ENCODE measurements around the gene LINC01488. TPM values are rescaled to one million over a fixed set of nuclear protein-coding genes. Genes with fewer than 3 reads are reported as not detected.
A peak's percentile ranks its signal among the peaks of the same experiment; 100 is the strongest.

LINC01488 gene
- not detected in 2 replicates for total RNA-seq (2014; rRNA removed; shearing (Covaris generic))

- no peak for DNase-seq (ENCODE audit: low spot score)
Observed at GRCh38 chr11:69481393-69481844, at the start of gene LINC01488. LINC01488 (plus strand) TSS chr11:69481663.

DNA sequence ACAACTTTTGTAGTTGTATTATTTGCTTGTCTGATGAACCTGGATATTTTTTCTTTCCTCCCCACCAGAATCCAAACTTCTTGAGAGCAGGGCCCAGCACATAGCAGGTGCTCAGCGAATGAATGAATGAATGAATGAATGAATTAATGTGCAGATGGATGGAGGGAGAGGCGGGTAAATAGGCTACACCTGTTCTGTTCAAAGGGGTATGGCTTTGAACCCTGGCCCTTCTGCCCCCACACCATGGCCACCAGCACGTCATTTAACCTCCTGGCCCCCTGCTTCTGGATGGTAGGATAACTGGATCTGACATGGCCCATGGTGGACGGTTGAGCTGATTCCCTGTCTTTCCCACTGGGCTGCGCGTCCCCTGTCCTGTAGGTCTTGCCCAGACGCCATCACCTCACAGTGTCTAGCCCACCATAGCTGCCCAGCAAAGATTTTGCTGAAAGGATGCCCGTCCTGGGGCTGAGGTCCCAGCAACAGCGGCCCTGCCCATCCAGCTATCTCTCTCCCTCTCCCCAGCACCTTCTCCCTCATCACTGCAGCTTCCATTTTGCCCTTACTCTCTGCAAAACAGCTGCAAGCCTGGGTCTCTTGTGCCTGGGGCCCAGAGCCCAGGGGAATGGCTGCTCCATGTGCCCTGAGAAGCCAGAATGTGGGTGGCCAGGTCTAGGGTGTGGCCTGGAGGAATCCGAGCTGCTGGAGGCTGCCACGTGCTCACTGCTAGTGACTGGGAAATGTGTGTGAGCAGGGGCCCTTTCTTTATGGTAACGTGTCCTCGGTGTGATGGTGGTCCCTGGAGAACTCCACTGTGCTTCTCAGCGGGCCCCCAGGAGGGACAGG is 49.3 kb upstream of the LINC01488 start:
- no peak for DNase-seq (ENCODE audit: low spot score)

- no peak for DNase-seq (ENCODE audit: low spot score)
Observed at GRCh38 chr11:69433741-69434140, 47.7 kb upstream of the LINC01488 start.

GRCh38 chr11:69434471-69434931 is 47.0 kb upstream of the LINC01488 start:
- no peak for DNase-seq (ENCODE audit: low spot score)

- no peak for DNase-seq (ENCODE audit: low spot score)
Observed at GRCh38 chr11:69435161-69435986, 46.1 kb upstream of the LINC01488 start.

GRCh38 chr11:69436041-69436982 is 45.2 kb upstream of the LINC01488 start:
- no peak for DNase-seq (ENCODE audit: low spot score)

GRCh38 chr11:69437001-69437875 is 44.2 kb upstream of the LINC01488 start:
- peak; percentile 92 for DNase-seq (ENCODE audit: low spot score)

GRCh38 chr11:69437876-69438205 is 43.6 kb upstream of the LINC01488 start:
- DNase-seq (ENCODE audit: low spot score) = no peak

DNA sequence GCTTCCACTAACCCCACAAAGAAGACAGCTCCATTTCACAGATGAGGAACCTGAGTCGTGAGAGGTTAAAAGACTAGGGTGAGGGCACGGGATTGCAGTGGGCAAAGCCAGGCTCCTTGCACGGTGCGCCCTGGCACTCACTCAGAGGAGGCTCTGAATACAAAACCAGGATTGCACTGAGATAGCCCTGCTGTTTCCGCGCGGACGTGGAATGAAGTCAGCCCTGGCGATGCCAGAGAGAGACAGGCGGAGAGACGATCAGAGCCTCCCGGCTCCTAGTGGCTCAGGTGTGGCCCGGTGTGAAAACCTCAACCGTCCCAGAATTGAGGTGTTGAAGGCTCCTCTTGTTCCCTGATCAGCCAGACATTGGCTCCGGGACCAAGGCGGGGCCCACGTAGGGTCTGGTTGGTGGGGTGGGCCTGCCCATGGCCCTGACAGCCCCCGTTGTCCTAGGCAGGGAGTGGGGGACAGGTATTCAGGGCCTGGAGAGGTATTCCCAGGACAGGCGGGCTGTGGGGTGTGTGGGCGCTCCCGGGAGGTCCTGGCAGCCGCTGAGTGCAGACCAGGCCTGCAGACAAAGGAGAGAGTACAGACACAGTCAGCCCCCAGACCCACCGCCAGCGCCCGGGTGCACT is 43.1 kb upstream of the LINC01488 start:
- DNase-seq (ENCODE audit: low spot score) = no peak

GRCh38 chr11:69439127-69439526 is 42.3 kb upstream of the LINC01488 start:
- no peak for DNase-seq (ENCODE audit: low spot score)

DNA sequence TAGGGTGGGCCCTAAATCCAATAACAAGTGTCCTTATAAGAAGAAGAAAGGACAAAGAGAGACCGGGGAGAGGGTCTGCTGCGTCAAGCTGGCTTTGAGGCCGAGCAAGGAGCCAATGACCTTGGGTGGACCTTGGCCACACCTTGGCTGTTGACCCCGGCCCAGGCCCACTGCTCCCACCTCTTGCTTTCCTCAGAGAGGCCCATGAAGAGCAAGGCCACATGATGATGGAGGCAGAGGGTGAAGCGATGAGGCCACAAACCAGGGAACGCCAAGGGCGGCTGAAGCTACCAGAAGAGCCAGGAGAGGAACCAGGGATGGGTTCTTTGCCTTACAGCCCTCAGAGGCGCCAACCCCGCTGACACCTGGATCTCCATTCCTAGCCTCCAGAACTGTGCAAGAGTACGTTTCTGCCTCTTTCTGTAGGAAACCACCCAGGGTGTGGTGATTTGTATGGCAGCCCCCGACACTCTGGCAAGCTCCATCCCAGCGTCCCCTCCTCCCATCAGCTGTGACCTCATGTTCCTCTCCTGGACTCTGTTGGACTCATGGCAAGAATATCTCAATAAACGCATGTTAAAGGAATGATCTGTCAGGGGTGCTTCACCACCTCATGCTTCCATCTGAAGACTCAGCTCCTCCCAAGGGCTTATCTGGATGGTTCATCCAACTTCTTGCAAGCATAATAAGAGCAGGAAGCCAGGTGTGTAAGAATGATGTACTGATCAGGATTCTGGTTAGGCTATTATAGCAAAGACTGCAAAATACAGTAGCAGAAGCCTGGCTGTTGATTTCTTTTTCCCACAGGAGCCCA is 41.6 kb upstream of the LINC01488 start:
- DNase-seq (ENCODE audit: low spot score) = no peak

GRCh38 chr11:69440876-69441275 is 40.6 kb upstream of the LINC01488 start:
- no peak for DNase-seq (ENCODE audit: low spot score)

- peak; percentile 63 for DNase-seq (ENCODE audit: low spot score)
Observed at GRCh38 chr11:69442012-69442806, 39.3 kb upstream of the LINC01488 start.

- DNase-seq (ENCODE audit: low spot score) = peak; percentile 74
Observed at GRCh38 chr11:69442807-69443137, 38.7 kb upstream of the LINC01488 start.

GRCh38 chr11:69443138-69443967 is 38.1 kb upstream of the LINC01488 start:
- DNase-seq (ENCODE audit: low spot score) = peak; percentile 92

GRCh38 chr11:69443968-69444364 is 37.5 kb upstream of the LINC01488 start:
- DNase-seq (ENCODE audit: low spot score) = peak; percentile 65

DNA sequence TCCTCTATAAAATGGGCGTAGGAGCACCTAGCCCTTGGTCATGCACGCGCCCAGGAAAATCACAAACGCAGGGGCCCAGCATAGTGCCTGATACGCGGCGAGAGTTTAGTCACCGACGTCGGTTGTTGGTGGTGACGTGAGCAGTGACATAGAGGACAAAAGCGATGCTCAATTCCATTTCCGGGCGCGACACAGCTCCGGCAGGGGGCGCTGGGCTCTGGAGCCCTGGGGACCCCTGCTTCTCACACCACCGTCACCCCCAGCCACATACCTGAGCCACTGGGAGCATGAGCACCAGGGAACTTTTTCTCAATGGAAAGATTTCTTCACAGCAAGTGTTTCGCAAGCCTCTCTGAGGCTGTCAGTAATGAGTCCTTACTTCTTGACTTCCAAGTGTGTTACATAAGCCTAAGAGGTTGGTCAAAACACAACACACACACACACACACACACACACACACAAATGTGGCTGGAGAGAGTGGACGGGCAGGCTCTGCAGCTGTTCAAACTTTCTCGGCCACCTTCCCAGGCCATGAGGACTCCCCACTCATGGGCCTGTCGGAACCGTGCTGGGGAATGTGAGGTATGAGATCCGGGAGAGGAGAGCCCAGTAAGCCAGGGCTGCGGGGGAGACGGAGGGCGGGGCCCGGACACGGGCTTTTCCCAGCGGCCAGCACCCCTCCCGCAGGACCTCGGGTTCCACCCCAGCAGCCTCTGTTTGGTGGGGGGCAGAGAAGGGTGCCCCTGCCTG is 36.9 kb upstream of the LINC01488 start:
- peak; percentile 75 for DNase-seq (ENCODE audit: low spot score)

Measured in A172 (cell line).